ENCODE results near the gene WNT11. TPM values are rescaled to one million over a fixed set of nuclear protein-coding genes. Genes with fewer than 3 reads are reported as not detected.

WNT11 gene
- total and polyA plus RNA-seq, 2 of the 13 experiments (the other 11 are each of a cell fraction or from before 2014, with no cell fraction given) = 0.34 to 0.66 TPM

DNA sequence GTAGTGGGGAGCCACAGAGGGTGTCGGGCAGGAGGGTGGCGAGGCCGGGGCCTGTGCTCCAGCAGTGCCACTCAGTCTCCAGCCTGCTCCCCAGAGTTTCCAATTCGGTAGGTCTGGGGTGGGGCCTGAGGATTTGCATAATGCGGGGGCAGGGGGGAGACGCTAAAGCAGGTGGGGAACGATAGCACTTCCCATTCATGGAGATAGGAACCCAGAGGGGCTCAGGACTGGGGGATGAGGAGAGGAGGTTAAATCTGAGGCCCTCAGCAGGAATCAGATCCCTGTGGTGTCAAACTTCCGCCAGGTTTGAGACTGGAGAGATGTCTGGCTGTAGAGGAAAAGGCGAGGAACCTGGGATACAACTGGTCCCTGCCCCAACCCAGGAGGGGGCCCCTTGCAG lies 29.8 kb downstream of the WNT11 start:
- ATAC-seq (no peak), DNase-seq (ENCODE audit: low spot score) (no peak), FAIRE-seq (no peak)
- H4K20me1 ChIP-seq (ENCODE audit: insufficient read depth, low read length) = no peaks in the 10 kb centered on the region
- no peak overlapping the region for H3K4me3 ChIP-seq (replicated peaks in 1 of 3; ENCODE audit: insufficient read depth in 1 of 3, low read depth in 2 of 3, low read length in 3 of 3)
- TF ChIP-seq SMAD1 (CRISPR knock-in tag; IDR thresholded peaks at IDR 0.05; ENCODE audit: borderline replicate concordance, low read depth) (0 out of 2 replicates have a peak, but pooled peaks have one; percentile 54), THAP7 (CRISPR knock-in tag; IDR thresholded peaks at IDR 0.05) (no peak)
- H3K9me3 ChIP-seq (ENCODE audit: low read length) = no peaks in the 10 kb centered on the region
- peak overlapping the region; percentile 54 for H3K27ac ChIP-seq (ENCODE audit: extremely low read length, insufficient read depth, low read length)
- 94% methylated on average over 7 of the region's 9 CpGs for WGBS (ENCODE audit: low lambda C conversion rate)
- intact Hi-C loops (cut with micrococcal nuclease; ENCODE audit: unreplicated experiment) = no loop called here
- in situ Hi-C loops (cut with HindIII; ENCODE audit: extremely low pct_ligation_motif_present, low pct_unique_long_range_greater_than_20kb) = no loop called here
- H3K4me1 ChIP-seq (ENCODE audit: insufficient read depth, low read length) = peaks cover 56% of the 10 kb centered on the region
- no peak overlapping the region for H2AFZ ChIP-seq (ENCODE audit: low read length)
- peaks cover 0 to 3% of the 10 kb centered on the region in 2 experiments; a peak in 3 of 5 replicates for H3K27me3 ChIP-seq (ENCODE audit: control insufficient read depth in 1 of 2, insufficient read depth in 2 of 2, low read length in 2 of 2)
- H3K79me2 ChIP-seq (ENCODE audit: insufficient read depth, low read length) = no peaks in the 10 kb centered on the region
- CTCF ChIA-PET (ENCODE audit: low intra/inter-chr PET ratio, low total read pairs) = no interaction called here
- peak overlapping the region; percentile 58 for H3K4me2 ChIP-seq (ENCODE audit: low read depth, low read length)
- H3K36me3 ChIP-seq (replicated peaks in 1 of 2; ENCODE audit: control insufficient read depth in 1 of 2, insufficient read depth in 2 of 2, low read length in 2 of 2) = no peaks in the 10 kb centered on the region
- no peak overlapping the region; the same call in 1 of the 2 replicates for H3K9ac ChIP-seq (ENCODE audit: insufficient read depth, low read depth, low read length)
- BruUV-seq (replicated peaks) = no TSS peak
- POLR2A ChIA-PET = no interaction called here

- Histone ChIP-seq H3K27me3 (ENCODE audit: control insufficient read depth in 1 of 2, insufficient read depth in 2 of 2, low read length in 2 of 2) (peaks cover 0 to 3% of the 10 kb centered on the region in 2 experiments; a peak in 3 of 5 replicates), H3K4me1 (ENCODE audit: insufficient read depth, low read length) (peaks cover 55% of the 10 kb centered on the region), H3K4me3 (replicated peaks in 1 of 3; ENCODE audit: insufficient read depth in 1 of 3, low read depth in 2 of 3, low read length in 3 of 3) (no peak overlapping the region), H4K20me1 (ENCODE audit: insufficient read depth, low read length) (no peaks in the 10 kb centered on the region), H3K9me3 (ENCODE audit: low read length) (no peaks in the 10 kb centered on the region), H3K4me2 (ENCODE audit: low read depth, low read length) (peak overlapping the region; percentile 19; the same call in 1 of the 2 replicates), H3K79me2 (ENCODE audit: insufficient read depth, low read length) (no peaks in the 10 kb centered on the region), H3K36me3 (replicated peaks in 1 of 2; ENCODE audit: control insufficient read depth in 1 of 2, insufficient read depth in 2 of 2, low read length in 2 of 2) (no peaks in the 10 kb centered on the region), H2AFZ (ENCODE audit: low read length) (no peak overlapping the region), H3K9ac (ENCODE audit: insufficient read depth, low read depth, low read length) (no peak overlapping the region), H3K27ac (ENCODE audit: extremely low read length, insufficient read depth, low read length) (no peak overlapping the region)
- ATAC-seq (no peak), FAIRE-seq (no peak), DNase-seq (ENCODE audit: low spot score) (no peak)
- in situ Hi-C loops (cut with HindIII; ENCODE audit: extremely low pct_ligation_motif_present, low pct_unique_long_range_greater_than_20kb) (no loop called here), intact Hi-C loops (cut with micrococcal nuclease; ENCODE audit: unreplicated experiment) (no loop called here)
- CTCF ChIA-PET (ENCODE audit: low intra/inter-chr PET ratio, low total read pairs) = no interaction called here
- POLR2A ChIA-PET = no interaction called here
- BruUV-seq (replicated peaks) = no TSS peak
- WGBS (ENCODE audit: low lambda C conversion rate) = 29% methylated on average over 4 of the region's 4 CpGs
- TF ChIP-seq ZNF234 (CRISPR knock-in tag; conservative IDR thresholded peaks at IDR 0.05) = no peak
- peak; percentile 26; the same call in 1 of the 2 replicates for TF ChIP-seq RARA (CRISPR knock-in tag; IDR thresholded peaks at IDR 0.05)
- TF ChIP-seq ZNF687 (CRISPR knock-in tag; IDR thresholded peaks at IDR 0.05) = peak; percentile 28; the same call in 1 of the 2 replicates
- 0 out of 2 replicates have a peak, but pooled peaks have one; percentile 28 for TF ChIP-seq PITX1 (CRISPR knock-in tag; IDR thresholded peaks at IDR 0.05)
- TF ChIP-seq PATZ1 (CRISPR knock-in tag; IDR thresholded peaks at IDR 0.05) = peak; percentile 30; the same call in 1 of the 2 replicates
- peak; percentile 66; the same call in 1 of the 2 replicates for TF ChIP-seq ESRRA (CRISPR knock-in tag; IDR thresholded peaks at IDR 0.05; ENCODE audit: low read depth)
These were observed 30.5 kb downstream of the WNT11 start for GRCh38 chr11:76175783-76176182.
